ENCODE results near the gene CYB561D2. TPM values are rescaled to one million over a fixed set of nuclear protein-coding genes. Genes with fewer than 3 reads are reported as not detected.
A peak's percentile ranks its signal among the peaks of the same experiment; 100 is the strongest.

The CYB561D2 gene
- total and polyA plus RNA-seq, 2 of the 13 experiments (the other 11 are each of a cell fraction or from before 2014, with no cell fraction given), result 11.1 to 17.2 TPM

GRCh38 chr3:50347187-50347813 is 3.4 kb upstream of the CYB561D2 start (continued):
- TF ChIP-seq ZNF687 (CRISPR knock-in tag; IDR thresholded peaks at IDR 0.05) (peak; percentile 32), STAG1 (CRISPR knock-in tag; IDR thresholded peaks at IDR 0.05) (peak; percentile 65), HNRNPUL1 (IDR thresholded peaks at IDR 0.05; ENCODE audit: low read depth, low read length) (no peak), FOXA1 (IDR thresholded peaks at IDR 0.05) (no peak), FOXA1 (CRISPR knock-in tag; IDR thresholded peaks at IDR 0.05) (0 out of 2 replicates have a peak, but pooled peaks have one; percentile 20), ZBTB40 (IDR thresholded peaks at IDR 0.05) (no peak), ZBTB40 (CRISPR knock-in tag; IDR thresholded peaks at IDR 0.05) (peak; percentile 92), ARID3A (IDR thresholded peaks at IDR 0.05; ENCODE audit: low read depth, low read length) (peak; percentile 96), KDM6A (CRISPR knock-in tag; IDR thresholded peaks at IDR 0.05; ENCODE audit: low read depth) (no peak)
